Left lung (tissue), 10 donors: Measurements from ENCODE around the gene WWOX. TPM values are rescaled to one million over a fixed set of nuclear protein-coding genes. Genes with fewer than 3 reads are reported as not detected.

Experiments
- ATAC-seq: fragments of 200-7000 bp; cut with Tn5 transposase; one replicate; pipeline ENCODE4 v1.9.1; 2020; ENCODE audit warnings: moderate library complexity
- DNase-seq, 4 donors: peaks; one replicate each; pipeline ENCODE4 v3.0.0-alpha.2; 2013 to 2020
- H3K27ac ChIP-seq, 2 donors: fragments of 200-600 bp; sonication (generic) in 1 of 2; one replicate each; pipeline versions ENCODE4 v1.5.0 to v1.8.0; 2020 to 2021
- H3K27me3 ChIP-seq, 2 donors: fragments of 200-600 bp; sonication (generic) in 1 of 2; one replicate each; pipeline versions ENCODE4 v1.5.0 to v1.8.0; 2020 to 2021
- H3K36me3 ChIP-seq, 2 donors: fragments of 200-600 bp; sonication (generic) in 1 of 2; one replicate each; pipeline versions ENCODE4 v1.5.0 to v1.8.0; 2020 to 2021
- H3K4me1 ChIP-seq, 2 donors: fragments of 200-600 bp; one replicate each; pipeline ENCODE4 v1.8.0; 2021
- H3K4me3 ChIP-seq, 2 donors: fragments of 200-600 bp; sonication (generic) in 1 of 2; one replicate each; pipeline versions ENCODE4 v1.5.0 to v1.8.0; 2020 to 2021; ENCODE audit warnings: mild to moderate bottlenecking in 1 of 2
- H3K9me3 ChIP-seq, 2 donors: fragments of 200-600 bp; sonication (generic) in 1 of 2; one replicate each; pipeline versions ENCODE4 v1.5.0 to v1.8.0; 2020 to 2021
- intact Hi-C, 2 donors: fragments of 100-400 bp; cut with DNase I; formaldehyde crosslinking; loops; one replicate each; pipeline versions ENCODE4 v1.11.2 to v1.14.2; 2022
- polyA plus RNA-seq, 6 donors: library from polyadenylated mRNA; unstranded; fragments of 120-200 nt; gene quantifications; one replicate each; pipeline ENCODE4 v1.2.1, GENCODE V29; 2013; ENCODE audit not compliant: insufficient read length in 6 of 6
- total RNA-seq, 2 donors: library from RNA; stranded (reverse); fragmentation: NEBNext Ultra II Directional; extraction: Animal tissue kit (Norgen Biotek cat#: 25700); gene quantifications; one replicate each; pipeline ENCODE4 v1.2.1, GENCODE V29; 2021
- TF ChIP-seq, protein P1 (sequence below), 2 donors: fragments of 200-600 bp; sonication (generic) in 1 of 2; IDR thresholded peaks; one replicate each; pipeline versions ENCODE4 v1.5.0 to v1.8.0; 2021; ENCODE audit warnings: antibody characterized with exemption in 2 of 2
- donor health status: DM: no; HTN: yes; CAD: no.
- donor health status: DM: no; HTN: no; CAD: no.

Gene WWOX
- total and polyA plus RNA-seq, 8 donors: 17.2 to 40.3 (median 30.8) TPM

DNA sequence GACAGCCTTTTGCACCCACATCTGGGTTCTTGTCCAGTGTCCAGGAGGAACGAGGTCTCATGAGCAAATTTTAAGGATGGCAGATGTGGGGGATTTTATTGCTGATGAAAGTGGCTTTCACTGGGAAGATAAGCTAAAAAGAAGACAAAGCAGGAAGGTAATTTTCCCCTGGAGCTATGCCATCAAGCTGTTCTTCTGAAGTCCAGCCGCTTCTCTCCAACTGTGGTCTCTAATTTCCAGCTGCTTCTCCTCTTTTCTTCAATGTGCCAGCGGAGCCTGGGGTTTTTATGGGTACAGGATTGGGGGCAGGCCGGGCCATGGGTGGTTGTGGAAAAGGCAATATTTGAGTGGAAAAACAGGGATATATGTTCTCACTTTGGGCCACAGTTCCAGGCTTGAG, 430.8 kb downstream of the WWOX start:
- Histone ChIP-seq H3K9me3 (no peaks in the 10 kb centered on the region), H3K4me1 (no peaks in the 10 kb centered on the region), H3K27ac (no peak overlapping the region), H3K4me3 (no peak overlapping the region), H3K27me3 (no peaks in the 10 kb centered on the region), H3K36me3 (no peaks in the 10 kb centered on the region)
- ATAC-seq: no peak
- intact Hi-C loops: no loop called here
- DNase-seq: no peak
- TF ChIP-seq, protein P1, sequence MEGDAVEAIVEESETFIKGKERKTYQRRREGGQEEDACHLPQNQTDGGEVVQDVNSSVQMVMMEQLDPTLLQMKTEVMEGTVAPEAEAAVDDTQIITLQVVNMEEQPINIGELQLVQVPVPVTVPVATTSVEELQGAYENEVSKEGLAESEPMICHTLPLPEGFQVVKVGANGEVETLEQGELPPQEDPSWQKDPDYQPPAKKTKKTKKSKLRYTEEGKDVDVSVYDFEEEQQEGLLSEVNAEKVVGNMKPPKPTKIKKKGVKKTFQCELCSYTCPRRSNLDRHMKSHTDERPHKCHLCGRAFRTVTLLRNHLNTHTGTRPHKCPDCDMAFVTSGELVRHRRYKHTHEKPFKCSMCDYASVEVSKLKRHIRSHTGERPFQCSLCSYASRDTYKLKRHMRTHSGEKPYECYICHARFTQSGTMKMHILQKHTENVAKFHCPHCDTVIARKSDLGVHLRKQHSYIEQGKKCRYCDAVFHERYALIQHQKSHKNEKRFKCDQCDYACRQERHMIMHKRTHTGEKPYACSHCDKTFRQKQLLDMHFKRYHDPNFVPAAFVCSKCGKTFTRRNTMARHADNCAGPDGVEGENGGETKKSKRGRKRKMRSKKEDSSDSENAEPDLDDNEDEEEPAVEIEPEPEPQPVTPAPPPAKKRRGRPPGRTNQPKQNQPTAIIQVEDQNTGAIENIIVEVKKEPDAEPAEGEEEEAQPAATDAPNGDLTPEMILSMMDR (IDR thresholded peaks at IDR 0.05): no peak

GRCh38 chr16:78535098-78535497, 435.6 kb downstream of the WWOX start:
- TF ChIP-seq, protein P1 (IDR thresholded peaks at IDR 0.05): no peak
- Histone ChIP-seq H3K4me3 (no peak overlapping the region), H3K9me3 (no peaks in the 10 kb centered on the region), H3K4me1 (no peaks in the 10 kb centered on the region), H3K27me3 (no peaks in the 10 kb centered on the region), H3K27ac (no peak overlapping the region), H3K36me3 (no peaks in the 10 kb centered on the region)
- intact Hi-C loops: no loop called here
- DNase-seq: no peak
- no peak for ATAC-seq

DNA sequence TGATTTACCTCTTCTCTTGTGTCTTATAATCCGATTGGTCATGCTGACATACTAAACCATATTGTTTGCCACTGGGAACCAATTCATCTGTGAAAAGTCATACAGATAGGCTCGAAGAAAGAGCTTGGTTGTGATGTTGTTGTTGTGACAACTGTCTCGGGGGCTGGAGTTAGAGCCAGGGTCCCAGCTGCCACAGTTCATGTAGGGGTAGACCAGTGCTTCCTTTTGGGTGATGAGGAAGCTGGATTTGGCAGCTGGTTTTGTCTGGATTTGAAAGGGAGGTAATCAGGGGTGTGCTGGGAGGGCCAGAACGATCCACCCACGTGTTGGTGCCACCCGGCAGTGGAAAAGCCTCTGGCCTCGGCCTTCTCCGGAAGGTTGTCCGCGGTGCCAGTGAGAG, 438.1 kb downstream of the WWOX start:
- Histone ChIP-seq H3K4me3 (no peak overlapping the region), H3K27ac (no peak overlapping the region), H3K9me3 (no peaks in the 10 kb centered on the region), H3K4me1 (no peaks in the 10 kb centered on the region), H3K27me3 (no peaks in the 10 kb centered on the region), H3K36me3 (no peaks in the 10 kb centered on the region)
- DNase-seq: no peak
- ATAC-seq: no peak
- TF ChIP-seq, protein P1 (IDR thresholded peaks at IDR 0.05): no peak
- intact Hi-C loops: no loop called here

DNA sequence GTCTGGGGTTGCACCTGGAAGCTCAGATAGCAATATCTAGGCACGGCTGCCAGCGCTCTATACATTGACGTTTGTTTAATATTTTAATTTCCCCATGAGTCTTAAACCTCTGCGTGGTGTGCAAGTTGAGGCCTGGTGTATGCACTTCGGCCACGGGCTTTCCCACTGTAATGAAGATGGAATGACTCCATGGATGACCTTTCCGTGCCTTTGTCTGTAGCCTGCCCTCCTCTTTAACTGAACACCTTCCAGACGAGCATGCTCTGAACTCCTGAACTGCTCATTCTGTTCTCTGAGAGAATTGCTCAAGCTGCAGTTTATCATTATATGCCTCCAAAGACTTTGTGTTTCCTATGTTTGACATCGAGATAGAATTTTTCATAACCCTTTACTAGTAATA, 438.8 kb downstream of the WWOX start:
- intact Hi-C loops: no loop called here
- Histone ChIP-seq H3K27ac (no peak overlapping the region), H3K36me3 (no peaks in the 10 kb centered on the region), H3K4me3 (no peak overlapping the region), H3K27me3 (no peaks in the 10 kb centered on the region), H3K4me1 (no peaks in the 10 kb centered on the region), H3K9me3 (no peaks in the 10 kb centered on the region)
- TF ChIP-seq, protein P1 (IDR thresholded peaks at IDR 0.05): no peak
- DNase-seq (no peak), ATAC-seq (no peak)

- Histone ChIP-seq H3K27ac (no peak overlapping the region), H3K36me3 (no peaks in the 10 kb centered on the region), H3K9me3 (no peaks in the 10 kb centered on the region), H3K4me1 (no peaks in the 10 kb centered on the region), H3K4me3 (no peak overlapping the region), H3K27me3 (no peaks in the 10 kb centered on the region)
- TF ChIP-seq, protein P1 (IDR thresholded peaks at IDR 0.05): no peak
- intact Hi-C loops: no loop called here
- ATAC-seq (no peak), DNase-seq (no peak)
Measured at GRCh38 chr16:78538919-78539318, 439.5 kb downstream of the WWOX start.
